Omental fat pad (tissue), 4 donors: ENCODE results near the gene IL2RG. TPM values are rescaled to one million over a fixed set of nuclear protein-coding genes. Genes with fewer than 3 reads are reported as not detected.

Experiments
- ATAC-seq: fragments of 150-250 bp; one replicate; pipeline ENCODE4 v1.9.1; 2016; ENCODE audit warnings: mild to moderate bottlenecking, moderate library complexity; ENCODE audit not compliant: low FRiP score
- DNase-seq: peaks from one replicate; pipeline ENCODE4 v3.0.0-alpha.2; 2019; ENCODE audit warnings: low spot score
- total RNA-seq, 4 donors: library from RNA; depleted of rRNA; stranded (reverse); fragments of >200 nt; gene quantifications; one replicate each; pipeline ENCODE4 v1.1.0, GENCODE V29; 2016
- TF ChIP-seq, protein P1 (sequence below), 3 donors: fragments of 450-650 bp; IDR thresholded peaks; one replicate each; pipeline ENCODE4 v1.5.1; 2016 to 2017; ENCODE audit warnings: antibody characterized with exemption in 3 of 3, mild to moderate bottlenecking in 3 of 3, moderate library complexity in 2 of 3

IL2RG gene
- total RNA-seq, result 10 to 100 TPM in 3 of 4 donors, 1 to 10 TPM in 1; 8.3 to 30.9 (median 15.6) TPM

DNA sequence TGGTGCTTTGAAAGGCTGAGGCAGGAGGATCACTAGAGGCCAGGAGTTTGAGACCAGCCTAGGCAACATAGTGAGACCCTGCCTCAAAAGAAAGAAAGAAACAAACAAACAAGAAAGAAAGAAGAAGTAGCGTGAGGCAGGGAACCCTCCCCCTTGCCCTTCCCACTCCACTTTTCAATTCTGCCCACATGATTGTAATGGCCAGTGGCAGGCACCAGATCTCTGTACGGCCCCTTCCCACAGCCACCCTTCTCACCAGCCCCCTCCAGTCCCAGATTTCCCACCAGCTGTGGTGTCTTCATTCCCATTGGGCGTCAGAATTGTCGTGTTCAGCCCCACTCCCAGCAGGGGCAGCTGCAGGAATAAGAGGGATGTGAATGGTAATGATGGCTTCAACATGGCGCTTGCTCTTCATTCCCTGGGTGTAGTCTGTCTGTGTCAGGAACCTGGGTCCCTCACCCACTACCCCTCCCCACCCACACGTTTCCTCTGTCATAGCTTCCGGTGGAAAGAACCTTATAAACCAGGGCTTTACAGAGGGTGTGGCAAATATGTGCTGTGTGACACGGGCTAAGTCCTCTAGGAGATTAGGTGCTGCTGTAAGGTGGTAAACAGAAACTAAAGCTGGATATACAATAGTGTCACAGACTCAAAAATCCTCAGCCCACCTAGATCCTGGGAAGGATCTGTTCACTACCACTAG, at the start of gene IL2RG:
Gene IL2RG (minus strand): TSS at position 437 of the 703 bp plus-strand sequence. CDS start 38 bp downstream, at position 399.
- TF ChIP-seq, protein P1, sequence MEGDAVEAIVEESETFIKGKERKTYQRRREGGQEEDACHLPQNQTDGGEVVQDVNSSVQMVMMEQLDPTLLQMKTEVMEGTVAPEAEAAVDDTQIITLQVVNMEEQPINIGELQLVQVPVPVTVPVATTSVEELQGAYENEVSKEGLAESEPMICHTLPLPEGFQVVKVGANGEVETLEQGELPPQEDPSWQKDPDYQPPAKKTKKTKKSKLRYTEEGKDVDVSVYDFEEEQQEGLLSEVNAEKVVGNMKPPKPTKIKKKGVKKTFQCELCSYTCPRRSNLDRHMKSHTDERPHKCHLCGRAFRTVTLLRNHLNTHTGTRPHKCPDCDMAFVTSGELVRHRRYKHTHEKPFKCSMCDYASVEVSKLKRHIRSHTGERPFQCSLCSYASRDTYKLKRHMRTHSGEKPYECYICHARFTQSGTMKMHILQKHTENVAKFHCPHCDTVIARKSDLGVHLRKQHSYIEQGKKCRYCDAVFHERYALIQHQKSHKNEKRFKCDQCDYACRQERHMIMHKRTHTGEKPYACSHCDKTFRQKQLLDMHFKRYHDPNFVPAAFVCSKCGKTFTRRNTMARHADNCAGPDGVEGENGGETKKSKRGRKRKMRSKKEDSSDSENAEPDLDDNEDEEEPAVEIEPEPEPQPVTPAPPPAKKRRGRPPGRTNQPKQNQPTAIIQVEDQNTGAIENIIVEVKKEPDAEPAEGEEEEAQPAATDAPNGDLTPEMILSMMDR (IDR thresholded peaks at IDR 0.05), result no peak
- ATAC-seq, result no peak
- no peak for DNase-seq

DNA sequence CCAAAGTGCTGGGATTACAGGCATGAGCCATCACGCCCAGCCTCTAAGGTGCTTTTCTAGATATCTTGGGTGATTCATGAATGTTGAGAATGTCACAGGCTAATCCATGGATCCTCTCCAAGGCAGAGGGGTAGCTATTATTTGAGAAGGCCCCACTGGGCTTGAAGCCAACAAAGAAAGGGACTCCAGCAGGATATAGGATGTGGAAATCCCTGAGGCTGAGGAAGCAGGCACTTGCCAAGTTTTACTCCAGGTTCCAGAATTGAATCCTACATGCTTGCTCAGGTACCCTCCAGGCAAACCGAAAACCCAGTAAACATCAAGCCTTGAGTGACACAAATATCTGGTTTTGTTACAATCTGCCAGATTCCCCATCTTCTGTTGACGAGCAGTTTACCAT, 49.1 kb upstream of the IL2RG start:
- ATAC-seq (no peak), DNase-seq (no peak)
- TF ChIP-seq, protein P1 (IDR thresholded peaks at IDR 0.05), result no peak

DNA sequence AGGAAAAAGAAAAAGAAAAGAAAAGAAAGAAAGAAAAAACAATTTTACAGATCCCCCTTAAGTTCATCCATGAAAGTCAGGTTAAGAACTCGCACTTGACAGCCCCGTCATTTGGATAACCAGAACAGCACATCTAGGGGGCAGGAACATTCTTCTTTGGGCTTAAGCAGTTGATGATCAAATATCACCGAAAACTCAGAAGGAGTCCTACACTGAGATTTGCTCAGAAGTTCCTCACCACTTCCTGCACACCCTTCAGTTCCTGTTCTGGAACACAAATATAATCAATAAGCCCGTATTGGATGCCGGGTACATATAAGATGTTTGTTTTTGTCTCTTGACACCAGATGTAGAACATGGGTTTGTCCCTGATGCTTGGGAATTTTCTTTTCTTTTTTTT, 48.0 kb upstream of the IL2RG start:
- TF ChIP-seq, protein P1 (IDR thresholded peaks at IDR 0.05), result no peak
- DNase-seq (no peak), ATAC-seq (no peak)

DNA sequence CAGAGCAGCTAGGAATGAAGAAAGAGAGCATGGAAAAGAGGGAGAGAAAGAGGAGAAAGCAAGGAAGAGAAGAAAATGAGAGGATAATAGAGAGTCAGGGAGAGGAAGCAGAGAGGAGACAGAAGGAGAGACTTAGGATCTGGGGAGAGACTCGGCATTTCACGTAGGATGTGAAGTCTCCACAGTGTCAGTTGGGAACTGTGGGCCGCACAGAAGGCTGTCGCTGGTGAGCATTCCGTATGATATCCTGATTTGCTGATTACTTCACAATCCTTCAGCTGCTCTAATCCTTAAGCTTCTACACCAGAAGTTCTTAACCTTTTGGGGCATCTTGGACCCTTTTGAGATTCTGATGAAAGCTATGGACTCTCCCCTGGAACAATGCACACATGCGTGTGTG, 47.2 kb upstream of the IL2RG start:
- TF ChIP-seq, protein P1 (IDR thresholded peaks at IDR 0.05), result no peak
- no peak for DNase-seq

DNA sequence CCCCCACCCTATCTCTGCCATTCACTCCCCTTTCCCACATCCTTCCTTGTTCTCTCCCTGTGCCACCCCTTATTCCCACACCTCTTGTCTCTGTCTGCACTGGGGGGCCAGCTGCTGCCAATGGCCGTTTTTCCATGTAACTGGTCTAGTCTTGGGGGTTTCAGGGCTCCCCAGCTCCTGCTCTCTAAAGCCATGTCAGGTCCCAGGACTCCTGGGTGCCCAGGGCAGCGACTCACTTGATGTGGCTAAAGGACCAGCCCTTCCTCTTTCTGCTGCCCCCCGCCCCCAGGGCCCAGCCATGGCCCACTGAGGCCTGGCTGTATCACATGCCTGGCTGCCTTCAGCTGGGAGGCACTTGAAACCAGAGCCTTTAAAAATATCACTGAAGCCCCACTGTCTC, 43.3 kb upstream of the IL2RG start:
- no peak for DNase-seq
- TF ChIP-seq, protein P1 (IDR thresholded peaks at IDR 0.05), result no peak
- no peak for ATAC-seq

More for the DNA sequence above, 47.2 kb upstream of the IL2RG start:
- no peak for ATAC-seq

DNA sequence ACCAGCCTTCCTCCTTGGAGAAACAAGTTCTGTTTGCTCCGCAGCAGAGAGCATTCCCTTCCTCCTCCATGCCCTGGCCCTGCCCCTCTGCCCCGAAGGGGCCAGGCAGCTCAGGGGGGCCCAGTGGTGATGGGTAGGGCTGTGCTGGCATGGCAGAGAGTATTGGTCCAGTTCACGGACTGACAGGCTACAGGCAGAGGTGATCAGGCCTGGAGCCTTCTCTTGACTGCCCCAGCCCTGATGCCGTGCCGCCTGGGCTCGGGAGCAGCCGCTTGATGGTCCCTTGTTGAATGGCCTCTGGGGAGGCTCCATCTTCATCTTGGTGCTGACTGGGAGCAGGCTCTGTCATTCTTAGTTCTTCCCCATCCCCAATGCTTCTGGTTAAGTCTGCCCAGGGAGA, 42.8 kb upstream of the IL2RG start:
- DNase-seq, result no peak
- ATAC-seq, result no peak
- TF ChIP-seq, protein P1 (IDR thresholded peaks at IDR 0.05), result no peak

DNA sequence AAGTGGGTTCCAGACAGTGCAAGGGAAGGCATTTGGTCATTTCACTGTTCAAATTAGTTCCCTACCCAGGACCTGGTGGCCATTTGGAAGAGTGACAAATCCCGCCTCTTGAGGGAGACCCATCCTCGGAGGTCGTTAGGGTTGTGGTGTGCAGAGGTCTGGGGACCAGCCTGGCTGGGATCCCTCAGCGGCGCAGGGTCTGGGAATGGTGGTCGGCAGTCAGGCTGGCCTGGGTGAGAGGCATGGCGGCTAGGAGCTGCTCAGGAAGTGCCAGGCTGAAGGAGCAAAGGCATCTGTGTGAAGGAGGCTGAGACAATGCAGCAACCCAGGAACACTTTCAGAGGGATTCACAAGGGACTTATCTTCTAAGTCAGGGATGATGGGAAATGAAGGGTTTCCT, 40.0 kb upstream of the IL2RG start:
- DNase-seq (no peak), ATAC-seq (no peak)
- TF ChIP-seq, protein P1 (IDR thresholded peaks at IDR 0.05), result no peak
